Vagina (tissue), 2 donors: ENCODE data around the gene RHEB.

Source experiments
- CTCF ChIP-seq, 3 experiments: fragments of 450-650 bp in 2 of 3; fragments of 200-600 bp in 1 of 3; sonication (generic) in 1 of 3; IDR thresholded peaks; one replicate each; pipeline ENCODE4 v1.5.1; 2017 to 2019; ENCODE audit warnings: antibody characterized with exemption in 3 of 3, mild to moderate bottlenecking in 2 of 3, moderate library complexity in 2 of 3
- POLR2A ChIP-seq, 2 donors: fragments of 450-650 bp; IDR thresholded peaks; one replicate each; pipeline ENCODE4 v1.6.1; 2017; ENCODE audit warnings: antibody characterized with exemption in 2 of 2, mild to moderate bottlenecking in 2 of 2, moderate library complexity in 2 of 2

GRCh38 chr7:151439855-151440798 lies 79.6 kb downstream of the RHEB start, which contains the start of gene CRYGN:
- TF ChIP-seq POLR2A (IDR thresholded peaks at IDR 0.05) = no peak
- no peak for TF ChIP-seq CTCF (IDR thresholded peaks at IDR 0.05)
